HEK293 (cell line): Measurements from ENCODE around the gene DICER1.

Experiments used
- BCL11A ChIP-seq: fragments of 450-650 bp; formaldehyde crosslinking; IDR thresholded peaks from 2 replicates; pipeline ENCODE4 v1.5.1; 2016; ENCODE audit warnings: low read depth, missing biosample characterization, missing genetic modification characterization
- CTCF ChIP-seq: fragments of 450-650 bp; formaldehyde crosslinking; IDR thresholded peaks from 2 replicates; pipeline ENCODE4 v1.5.1; 2016; ENCODE audit warnings: missing biosample characterization, missing genetic modification characterization
- KLF10 ChIP-seq: fragments of 450-650 bp; IDR thresholded peaks from 2 replicates; pipeline ENCODE4 v1.5.1; 2018; ENCODE audit warnings: missing biosample characterization, mild to moderate bottlenecking, missing genetic modification characterization
- REST ChIP-seq: fragments of 450-650 bp; formaldehyde crosslinking; IDR thresholded peaks from 2 replicates; pipeline ENCODE4 v1.5.1; 2016; ENCODE audit warnings: missing biosample characterization, missing genetic modification characterization
- TSHZ1 ChIP-seq: fragments of 450-650 bp; formaldehyde crosslinking; IDR thresholded peaks from 2 replicates; pipeline ENCODE4 v1.5.1; 2016; ENCODE audit warnings: missing biosample characterization, missing genetic modification characterization, borderline replicate concordance
- ZBTB21 ChIP-seq: fragments of 450-650 bp; formaldehyde crosslinking; IDR thresholded peaks from 2 replicates; pipeline ENCODE4 v1.5.1; 2017; ENCODE audit warnings: missing biosample characterization, missing genetic modification characterization
- ZBTB7A ChIP-seq: fragments of 450-650 bp; formaldehyde crosslinking; IDR thresholded peaks from 2 replicates; pipeline ENCODE4 v1.5.1; 2016; ENCODE audit warnings: low read depth, missing biosample characterization, missing genetic modification characterization
- ZEB2 ChIP-seq: fragments of 450-650 bp; formaldehyde crosslinking; IDR thresholded peaks from 2 replicates; pipeline ENCODE4 v1.5.1; 2016; ENCODE audit warnings: missing biosample characterization, missing genetic modification characterization
- ZNF114 ChIP-seq: fragments of 450-650 bp; formaldehyde crosslinking; IDR thresholded peaks from 2 replicates; pipeline ENCODE4 v1.5.0; 2017; ENCODE audit warnings: missing biosample characterization, missing genetic modification characterization
- ZNF311 ChIP-seq: fragments of 450-650 bp; formaldehyde crosslinking; IDR thresholded peaks from 2 replicates; pipeline ENCODE4 v1.5.1; 2017; ENCODE audit warnings: missing biosample characterization, missing genetic modification characterization, borderline replicate concordance
- ZNF747 ChIP-seq: fragments of 450-650 bp; formaldehyde crosslinking; IDR thresholded peaks from 2 replicates; pipeline ENCODE4 v1.5.1; 2016; ENCODE audit warnings: missing biosample characterization, missing genetic modification characterization
- ZSCAN5A ChIP-seq: fragments of 450-650 bp; formaldehyde crosslinking; IDR thresholded peaks from 2 replicates; pipeline ENCODE4 v1.5.1; 2016; ENCODE audit warnings: missing biosample characterization, missing genetic modification characterization

GRCh38 chr14:95064734-95065133 lies 92.6 kb downstream of the DICER1 start:
- TF ChIP-seq CTCF (tag by site-specific recombination) (no peak), ZNF747 (tag by site-specific recombination) (no peak), ZBTB7A (tag by site-specific recombination) (no peak), KLF10 (tag by site-specific recombination) (no peak), TSHZ1 (tag by site-specific recombination) (no peak), REST (tag by site-specific recombination) (no peak), ZEB2 (tag by site-specific recombination) (no peak), ZSCAN5A (tag by site-specific recombination) (no peak), ZBTB21 (tag by site-specific recombination) (no peak), ZNF114 (tag by site-specific recombination) (no peak), BCL11A (tag by site-specific recombination) (no peak), ZNF311 (tag by site-specific recombination) (no peak)
